ENCODE results near the gene F2R. TPM values are rescaled to one million over a fixed set of nuclear protein-coding genes. Genes with fewer than 3 reads are reported as not detected.
"Not testable (repeated sequence)": the region's sequence is repeated elsewhere in the genome, so short reads cannot be mapped to it uniquely, and the experiment has no call there.

The F2R gene
- total RNA-seq, 1 donor from 2014 or later: 12.8 TPM

DNA sequence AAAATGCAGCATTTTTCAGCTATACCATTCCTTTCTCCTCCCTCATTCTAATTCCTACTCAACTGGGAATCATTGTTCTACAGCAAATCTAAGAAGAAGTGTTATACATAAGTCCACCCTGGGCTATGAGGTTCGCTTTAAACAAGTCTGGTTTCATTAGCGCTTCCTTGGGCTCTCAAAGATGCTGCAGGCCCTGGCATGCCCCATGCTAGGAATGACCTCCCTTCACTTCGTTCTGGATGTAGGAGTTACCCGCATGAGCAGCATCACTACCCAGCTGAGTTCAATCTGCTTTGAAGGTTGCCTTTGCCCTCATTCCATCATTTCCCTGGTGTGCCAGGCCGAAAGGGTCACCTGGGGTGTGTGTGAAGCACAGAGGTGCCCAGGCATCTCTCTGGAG lies 35.4 kb downstream of the F2R start:
- intact Hi-C loops (cut with micrococcal nuclease): no loop called here

DNA sequence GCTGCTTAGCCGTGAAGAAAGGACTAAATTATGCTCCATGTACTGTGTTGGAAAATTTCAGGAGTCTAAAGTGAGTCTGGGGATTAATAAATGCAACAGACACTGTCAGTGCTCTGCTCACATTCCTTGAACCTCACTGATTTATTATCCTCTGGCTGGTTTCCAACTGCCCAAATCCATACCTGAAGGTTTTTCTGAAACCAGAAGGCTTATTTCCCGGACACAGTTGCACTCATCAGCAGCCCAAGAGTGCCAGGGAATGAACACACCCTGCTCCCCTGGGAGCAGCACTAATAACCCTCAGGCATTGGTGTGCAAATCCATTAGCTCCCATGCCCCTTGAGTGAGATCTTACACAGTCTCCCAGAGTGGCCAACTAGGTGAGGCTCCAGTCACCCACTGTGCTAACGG lies 38.7 kb downstream of the F2R start:
- intact Hi-C loops (cut with micrococcal nuclease): no loop called here

DNA sequence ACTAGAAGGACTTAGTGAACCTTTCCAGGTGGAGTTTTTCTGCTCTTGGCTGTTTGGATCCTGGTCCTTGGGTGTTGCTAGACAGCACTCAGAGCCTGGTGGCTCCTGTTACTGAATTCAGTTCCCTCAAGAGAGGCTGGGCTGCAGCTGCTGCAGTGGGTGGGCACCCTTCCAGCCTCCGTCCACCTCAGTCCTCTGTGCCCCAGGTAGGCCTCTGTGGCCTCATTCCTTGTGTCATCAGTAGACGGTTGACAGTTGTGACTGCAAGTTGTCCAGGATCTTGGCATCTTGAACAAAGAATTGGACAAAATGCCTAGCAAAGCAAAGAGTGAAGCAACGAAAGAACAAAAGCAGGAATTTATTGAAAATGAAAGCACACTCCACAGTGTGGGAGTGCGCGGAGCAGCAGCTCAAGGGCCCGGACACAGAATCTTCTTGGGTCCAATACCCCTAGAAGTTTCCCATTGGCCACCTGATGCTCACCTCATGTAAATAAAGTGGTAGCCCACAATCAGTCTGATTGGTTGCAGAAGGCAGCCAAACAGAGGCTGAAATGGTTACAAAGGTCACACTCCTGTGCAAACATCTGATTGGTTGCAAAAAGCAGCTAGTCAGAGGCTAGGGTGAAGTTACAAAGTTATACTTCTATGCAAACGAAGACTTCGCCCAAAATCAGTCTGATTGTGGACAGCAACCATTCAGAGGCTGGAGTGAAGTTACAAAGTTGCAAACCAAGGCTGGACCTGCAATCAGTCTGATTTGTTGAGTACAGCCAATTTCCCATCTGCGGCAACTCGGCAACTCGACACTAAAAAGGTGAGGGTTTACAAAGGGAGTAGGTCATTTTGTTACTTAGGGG lies 40.1 kb downstream of the F2R start:
- intact Hi-C loops (cut with micrococcal nuclease): no loop called here

DNA sequence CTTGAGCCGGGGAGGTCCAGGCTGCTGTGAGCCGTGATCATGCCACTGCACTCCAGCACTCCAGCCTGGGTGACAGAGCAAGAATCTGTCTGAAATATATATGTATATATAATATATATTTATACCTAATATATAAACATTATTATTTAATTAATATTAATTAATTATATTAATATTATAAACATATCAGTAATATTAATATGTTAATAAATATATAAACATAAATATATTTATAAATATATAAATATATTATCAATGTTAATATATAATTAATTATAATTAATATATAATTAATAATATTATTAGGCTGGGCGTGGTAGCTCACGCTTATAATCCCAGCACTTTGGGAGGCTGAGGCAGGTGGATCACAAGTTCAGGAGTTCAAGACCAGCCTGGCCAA lies 41.1 kb downstream of the F2R start:
- intact Hi-C loops (cut with micrococcal nuclease): no loop called here

DNA sequence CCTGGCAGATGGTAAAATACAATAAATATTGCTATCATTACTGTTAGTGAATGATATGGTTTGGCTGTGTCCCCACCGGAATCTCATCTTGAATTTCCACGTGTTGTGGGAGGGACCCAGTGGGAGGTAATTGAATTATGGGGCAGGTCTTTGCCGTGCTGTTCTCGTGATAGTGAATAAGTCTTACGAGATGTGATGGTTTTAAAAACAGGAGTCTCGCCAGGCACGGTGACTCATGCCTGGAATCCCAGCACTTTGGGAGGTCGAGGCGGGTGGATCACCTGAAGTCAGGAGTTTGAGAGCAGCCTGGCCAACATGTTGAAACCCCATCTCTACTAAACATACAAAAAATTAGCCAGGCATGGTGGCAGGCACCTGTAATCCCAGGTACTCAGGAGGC lies 45.2 kb downstream of the F2R start:
- intact Hi-C loops (cut with micrococcal nuclease): not testable (repeated sequence)

DNA sequence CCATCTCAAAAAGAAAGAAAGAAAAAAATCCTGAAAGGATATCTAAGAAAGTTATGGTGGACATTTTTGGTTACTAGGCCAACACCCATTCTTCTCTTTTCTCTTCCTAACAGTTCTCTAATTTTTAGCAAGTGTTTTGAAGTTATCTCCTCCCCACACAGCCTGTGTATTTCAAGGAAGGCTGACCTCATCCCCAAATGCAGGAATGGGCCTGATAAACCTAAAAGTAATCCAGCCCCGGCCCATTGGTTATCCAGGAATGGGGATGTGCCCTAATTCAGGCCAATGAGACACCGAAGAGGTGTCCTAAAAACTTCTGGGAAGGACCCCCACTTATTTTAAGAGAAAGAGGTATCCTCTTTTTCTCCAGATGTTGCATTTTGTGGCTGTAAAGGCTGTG lies 46.6 kb downstream of the F2R start:
- intact Hi-C loops (cut with micrococcal nuclease): no loop called here

DNA sequence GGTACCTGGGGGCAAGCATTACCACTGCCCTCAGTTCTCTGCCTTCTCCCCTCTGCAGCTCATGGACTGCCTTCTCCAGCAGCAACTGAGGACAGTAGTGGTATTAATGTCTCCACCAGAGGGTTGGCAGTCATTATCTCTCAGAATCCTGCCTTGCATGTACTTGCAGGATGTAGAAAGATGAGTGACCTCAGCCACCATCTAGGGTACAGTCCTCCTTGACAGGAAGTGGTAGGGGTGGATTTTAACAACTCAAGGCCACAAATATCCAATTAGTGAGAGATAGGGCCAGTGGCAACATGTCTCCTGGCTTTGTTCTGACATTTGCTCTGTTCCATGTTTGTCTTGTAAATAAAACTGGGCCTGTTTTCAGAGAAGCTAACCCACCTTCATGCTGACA lies 47.2 kb downstream of the F2R start:
- intact Hi-C loops (cut with micrococcal nuclease): no loop called here

- intact Hi-C loops (cut with micrococcal nuclease): no loop called here
These were observed 48.4 kb downstream of the F2R start for GRCh38 chr5:76764374-76764773.

DNA sequence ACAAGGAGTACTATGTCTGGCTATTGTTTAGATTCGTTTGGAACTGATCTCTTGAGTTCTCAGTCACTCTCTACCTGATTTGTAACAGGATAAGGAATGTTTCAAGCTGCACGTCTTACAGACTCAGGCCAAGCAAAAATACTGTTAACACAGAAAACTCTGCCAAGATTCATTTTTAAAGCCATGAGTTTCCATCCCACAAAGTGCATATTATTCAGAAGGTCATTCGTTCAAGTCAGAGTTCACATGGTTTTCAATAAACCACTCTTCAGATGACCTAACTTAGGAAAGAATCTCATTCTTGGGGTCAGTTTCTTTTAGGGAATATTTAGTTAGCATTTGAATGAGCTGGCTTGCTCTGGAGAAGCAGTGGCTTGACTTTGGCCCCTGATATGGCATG lies 49.3 kb downstream of the F2R start:
- intact Hi-C loops (cut with micrococcal nuclease): no loop called here

DNA sequence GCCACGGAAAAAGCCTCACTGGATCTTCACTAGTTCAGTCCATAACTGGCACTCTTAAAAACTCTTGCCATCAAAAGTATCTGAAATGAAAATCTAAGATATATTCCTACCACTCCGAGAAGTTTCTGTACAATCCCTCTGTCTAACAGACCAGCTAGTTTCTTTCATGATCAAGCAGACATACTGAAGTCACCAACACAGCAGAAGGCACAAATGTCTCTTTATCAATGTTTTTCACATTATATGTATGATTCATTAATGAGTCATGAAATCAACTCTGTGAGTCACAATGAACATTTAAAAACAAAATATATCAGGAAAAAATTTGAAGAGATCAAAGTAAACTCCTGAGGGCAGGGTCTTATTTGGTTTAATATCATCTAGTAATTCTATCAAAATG lies 50.8 kb downstream of the F2R start:
- intact Hi-C loops (cut with micrococcal nuclease): no loop called here

DNA sequence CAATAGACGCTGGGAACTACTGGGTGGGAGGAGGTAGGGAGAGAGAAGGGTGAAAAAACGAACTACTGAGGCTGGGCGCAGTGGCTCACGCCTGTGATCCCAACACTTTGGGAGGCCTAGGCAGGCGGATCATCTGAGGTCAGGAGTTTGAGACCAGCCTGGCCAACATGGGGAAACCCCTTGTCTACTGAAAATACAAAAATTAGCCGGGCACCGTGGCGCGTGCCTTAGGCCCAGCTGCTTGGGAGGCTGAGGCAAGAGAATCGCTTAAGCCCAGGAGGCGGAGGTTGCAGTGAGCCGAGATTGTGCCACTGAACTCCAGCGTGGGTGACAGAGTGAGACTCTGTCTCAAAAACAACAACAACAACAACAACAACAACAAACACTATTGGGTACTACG lies 55.1 kb downstream of the F2R start:
- intact Hi-C loops (cut with micrococcal nuclease): loop anchor here (5.0 to 10.0 kb wide), 2 partner anchors 439 to 596 kb away; no protein-coding TSS in a partner anchor

- intact Hi-C loops (cut with micrococcal nuclease): loop anchor here (5.0 to 10.0 kb wide), 2 partner anchors 440 to 597 kb away; no protein-coding TSS in a partner anchor
These were observed 55.9 kb downstream of the F2R start for GRCh38 chr5:76771705-76772405.

DNA sequence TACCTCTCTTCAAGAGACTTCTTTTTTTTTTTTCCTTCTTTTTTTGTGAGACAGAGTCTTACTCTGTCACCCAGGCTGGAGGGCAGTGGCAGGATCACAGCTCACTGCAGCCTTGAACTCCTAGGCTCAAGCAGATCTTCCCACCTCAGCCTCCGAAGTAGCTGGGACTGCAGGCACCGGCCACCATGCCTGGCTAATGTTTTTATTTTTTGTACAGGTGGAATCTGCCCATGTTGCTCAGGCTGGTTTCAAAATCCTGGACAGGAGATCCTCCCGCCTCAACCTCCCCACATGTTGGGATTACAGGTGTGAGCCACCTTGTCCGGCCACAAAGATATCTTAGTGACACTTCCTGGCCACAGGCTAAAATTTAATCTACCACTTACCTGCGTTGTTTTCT lies 60.0 kb downstream of the F2R start:
- intact Hi-C loops (cut with micrococcal nuclease): loop anchor here (10.0 kb wide), 1 partner anchor 601 kb away; no protein-coding TSS in a partner anchor

GRCh38 chr5:76776391-76776790 lies 60.5 kb downstream of the F2R start:
- intact Hi-C loops (cut with micrococcal nuclease): loop anchor here (10.0 kb wide), 1 partner anchor 602 kb away; no protein-coding TSS in a partner anchor

DNA sequence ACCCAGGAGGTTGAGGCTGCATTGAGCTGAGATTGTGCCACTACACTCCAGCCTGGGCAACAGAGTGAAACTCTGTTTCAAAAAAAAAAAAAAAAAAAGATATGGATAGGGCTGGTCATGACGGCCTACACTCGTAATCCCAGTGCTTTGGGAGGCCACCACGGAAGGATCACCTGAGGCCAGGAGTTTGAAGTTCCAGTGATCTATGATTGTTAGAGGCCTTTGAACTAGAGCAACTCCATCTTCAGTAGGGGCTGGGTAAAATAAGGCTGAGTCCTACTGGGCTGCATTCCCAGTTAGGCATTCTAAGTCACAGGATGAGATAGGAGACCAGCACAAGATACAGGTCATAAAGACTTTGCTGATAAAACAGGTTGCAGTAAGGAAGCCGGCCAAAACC lies 64.7 kb downstream of the F2R start:
- intact Hi-C loops (cut with micrococcal nuclease): not testable (repeated sequence)

DNA sequence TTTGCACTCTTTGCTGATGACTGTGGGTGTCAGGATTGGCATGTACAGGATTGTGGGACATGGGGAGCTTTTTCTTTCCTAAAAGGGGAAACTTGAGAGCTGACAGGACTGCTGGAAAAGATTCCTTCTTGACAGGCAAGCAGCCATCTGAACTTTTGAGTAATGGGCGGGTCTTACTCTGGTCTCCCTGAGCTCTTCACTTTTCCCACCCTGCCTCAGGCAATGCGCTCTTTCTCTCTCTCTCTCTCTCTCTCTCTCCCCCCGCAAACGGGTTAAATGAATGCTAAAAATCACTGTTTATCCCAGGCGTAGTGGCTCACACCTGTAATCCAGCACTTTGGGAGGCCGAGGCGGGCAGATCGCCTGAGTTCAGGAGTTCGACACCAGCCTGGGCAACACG lies 65.8 kb downstream of the F2R start:
- intact Hi-C loops (cut with micrococcal nuclease): no loop called here

DNA sequence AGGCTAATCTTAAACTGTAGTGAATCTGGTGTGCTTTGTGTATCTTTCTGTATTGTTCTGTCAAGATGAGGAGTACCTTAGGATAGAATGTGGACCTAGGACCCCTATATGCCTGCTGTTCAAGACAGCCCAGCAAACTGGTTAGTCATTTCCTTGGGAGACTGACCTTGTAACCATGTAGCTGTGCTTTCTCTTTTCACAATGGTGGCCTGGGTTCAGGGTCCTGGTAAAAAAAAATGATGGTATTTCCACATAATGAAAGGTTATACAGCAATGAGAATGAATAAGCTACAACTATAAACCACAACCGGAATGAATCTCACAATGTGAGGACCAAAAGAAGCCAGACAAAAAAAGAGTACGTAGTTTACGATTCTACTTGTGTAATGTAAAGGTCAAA lies 66.5 kb downstream of the F2R start:
- intact Hi-C loops (cut with micrococcal nuclease): no loop called here

Other genes with a start within 250 kb of the F2R start
- gene F2RL2, start 92.7 kb upstream of the F2R start, total RNA-seq: not detected in 2 replicates
- 0.71 and 0.76 TPM in 2 replicates for gene F2RL1, start 102.9 kb downstream of the F2R start, total RNA-seq
- gene S100Z, start 133.9 kb downstream of the F2R start, total RNA-seq: 3.1 and 3.3 TPM in 2 replicates
- gene CRHBP, start 236.9 kb downstream of the F2R start, total RNA-seq: 0.56 TPM in 1 of 2 replicates, not detected in the other

Measured in T-helper 1 cell treated with Interleukin-12 subunit alpha and Interleukin-12 subunit beta and Interleukin-4 antibody, amounts not matched to agents 30 ng/mL and 1 ng/mL, for 36 hours (primary cell).